Nephron (organoid): ENCODE data around the gene FBXO2.
A peak's percentile ranks its signal among the peaks of the same experiment; 100 is the strongest.
"Not testable (repeated sequence)": the region's sequence is repeated elsewhere in the genome, so short reads cannot be mapped to it uniquely, and the experiment has no call there.

Experiments used
- H3K27ac Mint-ChIP-seq, 3 experiments: 2 replicates each; pipeline ENCODE4 v1.8.0; 2020; ENCODE audit warnings: mixed read lengths in 3 of 3, mild to moderate bottlenecking in 2 of 3, moderate library complexity in 1 of 3
- H3K27me3 Mint-ChIP-seq: 2 replicates; pipeline ENCODE4 v1.8.0; 2021; ENCODE audit warnings: low read depth, mild to moderate bottlenecking, moderate library complexity, mixed read lengths
- H3K36me3 Mint-ChIP-seq: 2 replicates; pipeline ENCODE4 v1.8.0; 2020; ENCODE audit warnings: low read depth, mixed read lengths
- H3K4me1 Mint-ChIP-seq: 2 replicates; pipeline ENCODE4 v1.8.0; 2020; ENCODE audit warnings: mixed read lengths
- H3K4me3 Mint-ChIP-seq, 3 experiments: 2 replicates each; pipeline ENCODE4 v1.8.0; 2020; ENCODE audit warnings: mild to moderate bottlenecking in 3 of 3, mixed read lengths in 3 of 3, moderate library complexity in 2 of 3
- H3K9me3 Mint-ChIP-seq: 2 replicates; pipeline ENCODE4 v1.8.0; 2020; ENCODE audit warnings: mixed read lengths
- CTCF ChIP-seq, 3 experiments: fragments of 200-600 bp; sonication (generic); IDR thresholded peaks; one replicate each; pipeline ENCODE4 v1.5.0; 2021; ENCODE audit warnings: antibody characterized with exemption in 3 of 3; ENCODE audit not compliant: unreplicated experiment in 3 of 3

The FBXO2 gene

GRCh38 chr1:11646317-11646716, 7.9 kb downstream of the FBXO2 start:
- no peak for TF ChIP-seq CTCF (IDR thresholded peaks at IDR 0.05; ENCODE audit: unreplicated experiment in 3 of 3)
- Mint-ChIP-seq H3K9me3 (no peaks in the 10 kb centered on the region), H3K27me3 (peaks cover 77% of the 10 kb centered on the region), H3K27ac (no peak overlapping the region), H3K36me3 (no peaks in the 10 kb centered on the region), H3K4me3 (no peak overlapping the region), H3K4me1 (peaks cover 8% of the 10 kb centered on the region)

- H3K27me3 Mint-ChIP-seq, result peaks cover 73% of the 10 kb centered on the region
Observed at GRCh38 chr1:11645670-11646265, 8.5 kb downstream of the FBXO2 start.

GRCh38 chr1:11645270-11645669, 9.0 kb downstream of the FBXO2 start:
- no peak overlapping the region for H3K4me3 Mint-ChIP-seq
- H3K27me3 Mint-ChIP-seq, result peaks cover 71% of the 10 kb centered on the region
- no peaks in the 10 kb centered on the region for H3K36me3 Mint-ChIP-seq
- H3K9me3 Mint-ChIP-seq, result no peaks in the 10 kb centered on the region
- TF ChIP-seq CTCF (IDR thresholded peaks at IDR 0.05; ENCODE audit: unreplicated experiment in 3 of 3), result no peak
- no peaks in the 10 kb centered on the region for H3K4me1 Mint-ChIP-seq
- no peak overlapping the region for H3K27ac Mint-ChIP-seq

More at GRCh38 chr1:11645670-11646265, 8.5 kb downstream of the FBXO2 start:
- Mint-ChIP-seq H3K9me3 (no peaks in the 10 kb centered on the region), H3K27ac (no peak overlapping the region), H3K36me3 (no peaks in the 10 kb centered on the region), H3K4me1 (peaks cover 2% of the 10 kb centered on the region), H3K4me3 (no peak overlapping the region)
- TF ChIP-seq CTCF (IDR thresholded peaks at IDR 0.05; ENCODE audit: unreplicated experiment in 3 of 3), result peak; percentile 69 to 78 (median 77)

GRCh38 chr1:11643782-11644181, 10.4 kb downstream of the FBXO2 start:
- Mint-ChIP-seq H3K27me3 (peaks cover 67% of the 10 kb centered on the region), H3K4me3 (no peak overlapping the region), H3K36me3 (no peaks in the 10 kb centered on the region), H3K4me1 (no peaks in the 10 kb centered on the region), H3K27ac (no peak overlapping the region), H3K9me3 (no peaks in the 10 kb centered on the region)
- no peak for TF ChIP-seq CTCF (IDR thresholded peaks at IDR 0.05; ENCODE audit: unreplicated experiment in 3 of 3)

- H3K27me3 Mint-ChIP-seq, result peaks cover 57% of the 10 kb centered on the region
- peak; percentile 93 to 96 (median 95) for TF ChIP-seq CTCF (IDR thresholded peaks at IDR 0.05; ENCODE audit: unreplicated experiment in 3 of 3)
- H3K36me3 Mint-ChIP-seq, H3K27ac Mint-ChIP-seq, H3K9me3 Mint-ChIP-seq, H3K4me1 Mint-ChIP-seq, H3K4me3 Mint-ChIP-seq: not testable (repeated sequence)
Observed at GRCh38 chr1:11642418-11643017, 11.7 kb downstream of the FBXO2 start.

- H3K27me3 Mint-ChIP-seq, result peaks cover 54% of the 10 kb centered on the region
- TF ChIP-seq CTCF (IDR thresholded peaks at IDR 0.05; ENCODE audit: unreplicated experiment in 3 of 3), result no peak
- H3K4me3 Mint-ChIP-seq, result no peak overlapping the region
- no peaks in the 10 kb centered on the region for H3K4me1 Mint-ChIP-seq
- H3K27ac Mint-ChIP-seq, result no peak overlapping the region
- no peaks in the 10 kb centered on the region for H3K36me3 Mint-ChIP-seq
- H3K9me3 Mint-ChIP-seq, result no peaks in the 10 kb centered on the region
Observed at GRCh38 chr1:11641776-11642305, 12.4 kb downstream of the FBXO2 start.
